Testis (tissue), 3 donors: ENCODE data around the gene PCBP4. TPM values are rescaled to one million over a fixed set of nuclear protein-coding genes. Genes with fewer than 3 reads are reported as not detected.
A peak's percentile ranks its signal among the peaks of the same experiment; 100 is the strongest.

Source experiments
- DNase-seq: peaks from one replicate; pipeline ENCODE4 v3.0.0-alpha.2; 2019
- H3K27ac ChIP-seq, 2 donors: fragments of 200-600 bp; sonication (generic); one replicate each; pipeline ENCODE4 v1.5.1; 2019
- H3K27me3 ChIP-seq: fragments of 200-600 bp; sonication (generic); one replicate; pipeline ENCODE4 v1.5.1; 2019
- H3K36me3 ChIP-seq: fragments of 200-600 bp; sonication (generic); one replicate; pipeline ENCODE4 v1.5.1; 2017; ENCODE audit warnings: low read depth; ENCODE audit errors: missing control alignments
- H3K4me1 ChIP-seq: fragments of 200-600 bp; sonication (generic); one replicate; pipeline ENCODE4 v1.5.1; 2019
- H3K4me3 ChIP-seq, 2 donors: fragments of 200-600 bp; sonication (generic); one replicate each; pipeline ENCODE4 v1.5.1; 2017 to 2019
- H3K9me3 ChIP-seq: fragments of 200-600 bp; sonication (generic); one replicate; pipeline ENCODE4 v1.5.1; 2017
- CTCF ChIP-seq, 3 experiments: fragments of 450-650 bp in 2 of 3; fragments of 200-600 bp in 1 of 3; sonication (generic) in 1 of 3; IDR thresholded peaks; one replicate each; pipeline ENCODE4 v1.5.1; 2016 to 2019; ENCODE audit warnings: antibody characterized with exemption in 3 of 3, mild to moderate bottlenecking in 2 of 3, moderate library complexity in 1 of 3
- POLR2A ChIP-seq: fragments of 450-650 bp; IDR thresholded peaks from one replicate; pipeline ENCODE4 v1.6.1; 2017; ENCODE audit warnings: antibody characterized with exemption, mild to moderate bottlenecking, moderate library complexity
- WGBS, 2 donors: methylation state at CpG; one replicate each; pipeline ENCODE4 v1.1.5; 2018; 5-methylcytosine and 5-hydroxymethylcytosine counted together
- intact Hi-C: fragments of 100-400 bp; cut with DNase I; formaldehyde crosslinking; loops from one replicate; pipeline ENCODE4 v1.15.1; 2023; ENCODE audit warnings: low total_unique reads
- polyA plus RNA-seq: library from polyadenylated mRNA; stranded (reverse); fragments of 350-450 nt; fragmentation: Illumina TruSeq; extraction: RNeasy Lipid Tissue Mini Kit (QIAGEN cat#74804); gene quantifications from one replicate; pipeline ENCODE4 v1.2.3, GENCODE V29; 2014; ENCODE audit warnings: low read depth, low replicate concordance; ENCODE audit not compliant: insufficient read depth
- total RNA-seq, 2 donors: library from RNA; depleted of rRNA; stranded (reverse); fragments of >200 nt; gene quantifications; one replicate each; pipeline ENCODE4 v1.2.3, GENCODE V29; 2016

PCBP4 gene
- total and polyA plus RNA-seq, 3 donors from 2014 or later, result 35.8 to 54.1 (median 47.1) TPM

- intact Hi-C loops, result no loop called here
- H3K9me3 ChIP-seq, result no peaks in the 10 kb centered on the region
- peak overlapping the region; percentile 60 to 72 for H3K4me3 ChIP-seq
- DNase-seq, result no peak
- no peak for TF ChIP-seq CTCF (IDR thresholded peaks at IDR 0.05)
- TF ChIP-seq POLR2A, result no peak
- H3K4me1 ChIP-seq, result peaks cover 44% of the 10 kb centered on the region
- H3K27me3 ChIP-seq, result no peaks in the 10 kb centered on the region
- H3K27ac ChIP-seq, result peak overlapping the region in 1 of 2 donors; percentile 76
- 64 to 77% methylated on average over 3 to 5 of the region's 5 CpGs for WGBS, 2 donors
- H3K36me3 ChIP-seq, result no peaks in the 10 kb centered on the region
Observed at GRCh38 chr3:51966486-51966885, 768 bp downstream of the PCBP4 start.

GRCh38 chr3:51966016-51966415, 1.2 kb downstream of the PCBP4 start:
- no peaks in the 10 kb centered on the region for H3K36me3 ChIP-seq
- no peak overlapping the region for H3K4me3 ChIP-seq
- intact Hi-C loops, result no loop called here
- no peak overlapping the region for H3K27ac ChIP-seq
- no peaks in the 10 kb centered on the region for H3K27me3 ChIP-seq
- WGBS, 2 donors, result 75 to 80% methylated on average over 2 of the region's 2 CpGs
- no peak for DNase-seq
- peaks cover 45% of the 10 kb centered on the region for H3K4me1 ChIP-seq
- H3K9me3 ChIP-seq, result no peaks in the 10 kb centered on the region
- TF ChIP-seq CTCF (IDR thresholded peaks at IDR 0.05), result no peak
- no peak for TF ChIP-seq POLR2A

- Histone ChIP-seq H3K9me3 (no peaks in the 10 kb centered on the region), H3K36me3 (no peaks in the 10 kb centered on the region), H3K27me3 (no peaks in the 10 kb centered on the region), H3K4me3 (no peak overlapping the region), H3K4me1 (peaks cover 45% of the 10 kb centered on the region), H3K27ac (no peak overlapping the region)
- intact Hi-C loops, result no loop called here
- no peak for DNase-seq
- TF ChIP-seq CTCF (IDR thresholded peaks at IDR 0.05) (no peak), POLR2A (no peak)
- WGBS, 2 donors, result 85 to 100% methylated on average over 2 to 4 of the region's 4 CpGs
Observed at GRCh38 chr3:51964521-51964920, 2.7 kb downstream of the PCBP4 start.

GRCh38 chr3:51963951-51964451, 3.3 kb downstream of the PCBP4 start:
- TF ChIP-seq CTCF (IDR thresholded peaks at IDR 0.05), result no peak
- no peak overlapping the region for H3K4me3 ChIP-seq
- H3K27me3 ChIP-seq, result no peaks in the 10 kb centered on the region
- intact Hi-C loops, result no loop called here
- H3K36me3 ChIP-seq, result no peaks in the 10 kb centered on the region
- WGBS, 2 donors, result 58 to 60% methylated on average over 4 to 12 of the region's 12 CpGs
- H3K9me3 ChIP-seq, result no peaks in the 10 kb centered on the region
- peak overlapping the region in 1 of 2 donors; percentile 54 for H3K27ac ChIP-seq
- no peak for DNase-seq
- H3K4me1 ChIP-seq, result peaks cover 45% of the 10 kb centered on the region

GRCh38 chr3:51962854-51963530, 4.3 kb downstream of the PCBP4 start:
- TF ChIP-seq POLR2A (no peak), CTCF (IDR thresholded peaks at IDR 0.05) (no peak)
- WGBS, 2 donors, result 57 to 69% methylated on average over 6 of the region's 6 CpGs
- no peaks in the 10 kb centered on the region for H3K36me3 ChIP-seq
- peaks cover 42% of the 10 kb centered on the region for H3K4me1 ChIP-seq
- DNase-seq, result peak; percentile 80
- H3K27ac ChIP-seq, result peak overlapping the region in 1 of 2 donors; percentile 54
- intact Hi-C loops, result no loop called here
- H3K4me3 ChIP-seq, result no peak overlapping the region
- no peaks in the 10 kb centered on the region for H3K27me3 ChIP-seq
- no peaks in the 10 kb centered on the region for H3K9me3 ChIP-seq
